GM18517 (cell line): ENCODE results near the gene SLC25A31.

ENCODE experiments used
- ATAC-seq: cut with Tn5 transposase; IDR thresholded peaks from one replicate; pipeline ENCODE4 v1.9.1; 2021; ENCODE audit warnings: mild to moderate bottlenecking, moderate library complexity; ENCODE audit not compliant: unreplicated experiment

SLC25A31 gene

DNA sequence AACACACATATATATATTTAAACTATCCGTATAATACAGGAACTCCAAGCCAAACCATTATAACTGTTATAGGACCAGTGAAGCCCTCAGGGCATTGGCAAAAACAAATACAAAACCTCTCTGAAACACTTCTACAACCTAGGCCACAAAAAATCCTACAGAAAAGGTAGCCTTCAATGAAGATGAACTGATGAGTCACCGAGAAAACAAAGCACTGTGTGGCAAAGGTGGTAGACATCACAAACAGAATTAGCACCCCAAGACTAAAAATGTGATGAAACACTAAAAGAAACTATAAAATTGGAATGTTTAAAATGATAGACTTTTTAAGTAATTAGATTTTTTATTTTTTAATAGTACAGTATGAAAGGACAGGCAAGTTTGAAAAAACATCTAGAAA is 46.4 kb downstream of the SLC25A31 start:
- ATAC-seq: peak; percentile 39

GRCh38 chr4:127777487-127777886 is 47.3 kb downstream of the SLC25A31 start:
- no peak for ATAC-seq

GRCh38 chr4:127778102-127778501 is 47.9 kb downstream of the SLC25A31 start:
- no peak for ATAC-seq

GRCh38 chr4:127780598-127780997 is 50.4 kb downstream of the SLC25A31 start:
- ATAC-seq: no peak

GRCh38 chr4:127781300-127782024 is 51.3 kb downstream of the SLC25A31 start:
- peak; percentile 36 for ATAC-seq

GRCh38 chr4:127782025-127782274 is 51.8 kb downstream of the SLC25A31 start:
- ATAC-seq: no peak

DNA sequence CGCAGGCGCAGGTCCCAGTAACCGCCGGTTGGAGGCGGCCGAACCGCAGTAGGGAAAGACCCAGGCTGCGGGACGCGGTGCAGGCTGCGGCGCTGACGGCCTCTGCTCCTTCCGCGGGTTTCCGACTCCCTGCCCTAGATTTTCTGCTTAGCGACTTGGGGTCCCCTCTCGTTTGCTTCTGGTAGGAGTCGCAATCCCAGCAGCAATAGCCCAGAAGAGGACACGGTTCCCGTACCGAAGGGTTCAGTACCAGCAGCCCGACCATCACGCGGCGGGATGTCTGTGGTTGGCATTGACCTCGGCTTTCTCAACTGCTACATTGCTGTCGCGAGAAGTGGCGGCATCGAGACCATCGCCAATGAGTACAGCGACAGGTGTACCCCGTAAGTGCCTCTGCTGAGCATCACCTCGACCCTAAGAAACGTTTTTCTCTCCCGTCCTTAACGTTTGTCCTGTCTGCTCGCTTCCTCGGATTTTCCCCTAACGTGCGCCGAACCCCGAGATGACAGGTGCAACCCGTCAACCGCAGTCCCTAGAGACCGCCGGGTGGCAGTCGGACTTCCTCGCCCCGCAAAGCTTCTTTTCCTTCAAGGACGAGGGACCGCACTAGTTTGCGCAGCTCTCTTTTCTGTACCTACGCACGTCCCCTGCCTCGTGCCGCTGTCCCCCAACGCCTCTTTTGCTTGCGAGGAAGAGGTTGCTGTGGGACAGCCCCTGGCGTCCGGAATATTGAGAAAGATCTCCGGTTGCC is 52.2 kb downstream of the SLC25A31 start, which contains the start of gene HSPA4L:
Gene HSPA4L, plus strand, starts transcription at position 48 of the 751 bp plus-strand sequence. Its CDS starts 229 bp downstream, at position 277.
- ATAC-seq: peak; percentile 71

DNA sequence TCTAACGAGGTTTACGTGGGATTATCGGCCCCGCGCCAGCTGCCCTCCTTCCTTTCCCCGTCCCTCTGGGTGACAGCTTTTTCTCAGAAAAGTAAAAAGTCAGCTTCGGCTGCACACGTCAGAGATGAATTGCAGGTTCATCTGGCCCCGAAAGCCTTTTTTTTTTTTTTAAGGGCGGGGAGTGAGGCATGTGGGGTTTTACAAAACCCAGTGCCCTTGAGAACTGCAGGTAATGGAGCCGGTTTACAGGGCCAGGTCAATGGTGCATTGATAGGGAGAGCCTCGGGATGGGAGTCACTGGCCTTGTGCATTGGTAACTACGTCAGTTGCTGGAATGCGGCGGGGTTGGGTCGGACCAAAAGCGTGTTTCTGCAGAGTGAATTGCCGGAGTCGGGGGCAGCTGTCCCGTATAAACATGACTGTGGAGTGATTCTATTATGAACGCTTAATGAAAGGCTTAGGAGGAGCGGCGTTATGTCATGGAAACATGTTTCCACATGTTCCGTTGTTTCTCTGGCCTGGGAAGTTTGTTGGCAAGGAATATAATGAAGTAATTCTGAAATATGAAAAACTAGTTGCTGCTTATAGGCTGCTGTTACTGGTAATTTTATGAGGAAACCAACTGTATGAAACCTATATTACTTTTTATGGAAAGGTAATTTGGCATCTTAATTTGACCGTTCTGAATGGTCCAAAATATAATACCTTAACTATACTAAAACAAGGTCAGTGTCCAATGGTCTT is 53.0 kb downstream of the SLC25A31 start:
- ATAC-seq: peak; percentile 12

DNA sequence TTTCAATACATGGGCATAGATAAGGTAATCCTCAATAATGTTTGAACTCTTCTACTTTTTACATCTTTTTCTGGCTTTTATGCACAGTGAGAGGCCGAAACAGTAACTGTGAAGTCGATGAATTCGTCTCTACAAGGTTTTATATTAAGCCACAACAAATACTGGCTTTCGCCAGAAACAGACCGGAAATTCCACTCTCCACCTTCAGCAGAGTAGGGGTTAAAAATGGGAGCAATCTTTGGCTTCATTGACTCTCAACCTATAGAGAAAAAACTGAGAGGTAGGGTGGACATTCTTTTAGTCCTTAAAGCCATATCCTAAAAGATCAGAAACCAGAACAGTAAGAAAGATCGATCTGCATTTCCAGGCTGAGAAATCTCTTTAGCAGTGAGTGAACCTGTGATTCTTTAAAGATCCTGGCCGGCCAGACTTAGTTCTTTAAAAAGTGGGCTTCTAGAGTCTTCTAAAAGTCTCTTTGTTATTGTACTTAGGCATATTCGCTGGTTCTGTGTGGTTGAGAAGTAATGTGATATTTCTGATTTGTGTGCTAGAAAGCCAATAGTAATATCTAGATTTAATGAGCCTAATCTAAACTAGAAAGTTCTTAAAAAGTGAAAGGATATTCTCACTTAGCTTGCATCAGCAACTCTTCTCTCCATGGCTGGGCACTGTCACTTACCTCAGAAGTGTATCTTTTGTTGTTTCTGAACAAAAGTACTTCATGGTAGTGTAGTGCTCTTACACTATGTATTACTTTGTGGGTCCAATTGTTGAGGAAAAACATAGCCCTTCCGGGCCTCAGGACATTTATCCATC is 54.0 kb downstream of the SLC25A31 start:
- ATAC-seq: no peak

GRCh38 chr4:127788517-127788916 is 58.3 kb downstream of the SLC25A31 start:
- ATAC-seq: peak; percentile 50

GRCh38 chr4:127791391-127791790 is 61.2 kb downstream of the SLC25A31 start:
- no peak for ATAC-seq

DNA sequence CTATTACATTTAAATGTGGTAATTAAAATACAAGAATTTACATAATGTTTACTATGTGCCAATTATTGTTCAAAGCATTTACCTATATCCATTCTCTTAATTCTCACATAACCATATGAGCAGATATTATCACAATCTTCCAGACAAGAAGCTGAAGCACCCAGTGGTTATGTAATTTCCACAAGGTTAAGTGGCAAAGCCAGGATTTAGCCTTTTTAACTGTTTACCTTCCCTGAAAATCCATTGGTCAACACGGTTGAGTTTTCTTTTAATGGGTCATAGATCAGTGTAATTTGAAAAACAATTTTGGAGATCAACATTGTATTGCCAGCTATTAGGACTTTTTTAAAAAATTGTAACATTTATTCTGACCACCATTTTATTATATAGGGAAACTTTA is 63.3 kb downstream of the SLC25A31 start:
- ATAC-seq: no peak

DNA sequence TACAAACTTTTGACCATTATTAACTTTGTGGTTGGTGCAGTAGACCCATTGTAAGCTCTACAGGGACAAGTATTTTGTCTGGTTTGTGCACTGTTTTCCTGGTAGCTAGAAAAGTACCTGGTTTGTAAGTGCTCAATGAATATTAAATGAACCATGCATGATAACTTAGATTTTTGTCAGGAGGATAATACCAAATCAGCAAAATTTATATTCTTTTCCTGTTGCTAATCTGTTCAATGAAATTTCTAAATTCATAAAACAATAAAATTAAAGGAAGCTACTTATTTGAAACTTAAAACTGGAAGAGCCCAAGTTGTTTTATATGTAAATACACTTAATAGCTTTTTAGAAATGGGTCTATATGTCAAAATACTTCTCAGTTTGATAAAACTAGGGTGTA is 69.5 kb downstream of the SLC25A31 start:
- no peak for ATAC-seq

DNA sequence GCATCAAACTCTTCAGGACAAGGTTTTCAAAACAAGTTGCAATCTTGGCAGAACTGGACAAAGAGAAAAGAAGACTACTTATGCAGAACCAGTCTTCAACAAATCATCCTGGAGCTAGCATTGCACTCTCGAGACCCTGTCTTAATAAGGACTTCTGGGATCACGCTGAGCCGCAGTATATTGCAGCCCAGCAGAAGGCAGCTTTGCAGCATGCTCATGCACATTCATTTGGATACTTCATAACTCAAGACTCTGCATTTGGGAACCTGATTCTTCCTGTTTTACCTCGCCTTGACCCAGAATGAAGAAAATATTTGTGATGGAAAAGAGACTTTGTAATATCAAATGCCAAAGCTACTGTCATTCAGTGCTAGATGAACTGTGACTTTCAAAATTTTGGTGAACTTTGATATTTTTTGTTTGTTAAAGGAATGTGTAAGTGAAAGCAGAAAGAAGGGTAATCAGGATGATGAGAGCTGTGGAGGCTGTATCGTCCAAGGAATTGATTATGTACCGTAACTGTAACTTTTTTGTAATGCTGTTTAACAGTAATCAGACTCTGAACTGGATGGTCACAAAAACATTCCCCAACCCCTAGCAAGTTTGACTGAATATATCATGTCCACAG is 79.1 kb downstream of the SLC25A31 start:
- ATAC-seq: no peak

- no peak for ATAC-seq
These were observed 80.4 kb downstream of the SLC25A31 start for GRCh38 chr4:127810551-127810950.

DNA sequence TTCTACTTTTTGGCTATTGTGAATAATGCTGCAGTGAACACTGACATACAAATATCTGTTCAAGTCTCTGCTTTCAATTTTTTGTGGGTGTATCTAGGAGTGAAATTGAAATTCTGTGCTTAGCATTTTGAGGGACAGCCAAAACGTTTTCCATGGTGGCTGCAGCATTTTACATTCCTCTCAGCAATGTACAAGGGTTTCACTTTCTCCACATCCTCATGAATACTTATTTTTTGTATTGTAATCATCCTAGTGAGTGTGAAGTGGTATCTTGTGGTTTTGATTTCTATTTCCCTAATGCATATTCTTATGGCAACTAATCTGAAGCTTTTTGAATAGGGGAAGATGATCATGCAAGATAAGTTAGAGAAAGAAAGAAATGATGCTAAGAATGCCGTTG is 92.2 kb downstream of the SLC25A31 start:
- ATAC-seq: no peak
